ENCODE results near the gene FBXL17. TPM values are rescaled to one million over a fixed set of nuclear protein-coding genes. Genes with fewer than 3 reads are reported as not detected.

Gene FBXL17
- total and polyA plus RNA-seq, 9 of the 15 experiments (the other 6 are each of a cell fraction or from before 2014, with no cell fraction given), result 0.32 to 5.4 (median 1.8) TPM

DNA sequence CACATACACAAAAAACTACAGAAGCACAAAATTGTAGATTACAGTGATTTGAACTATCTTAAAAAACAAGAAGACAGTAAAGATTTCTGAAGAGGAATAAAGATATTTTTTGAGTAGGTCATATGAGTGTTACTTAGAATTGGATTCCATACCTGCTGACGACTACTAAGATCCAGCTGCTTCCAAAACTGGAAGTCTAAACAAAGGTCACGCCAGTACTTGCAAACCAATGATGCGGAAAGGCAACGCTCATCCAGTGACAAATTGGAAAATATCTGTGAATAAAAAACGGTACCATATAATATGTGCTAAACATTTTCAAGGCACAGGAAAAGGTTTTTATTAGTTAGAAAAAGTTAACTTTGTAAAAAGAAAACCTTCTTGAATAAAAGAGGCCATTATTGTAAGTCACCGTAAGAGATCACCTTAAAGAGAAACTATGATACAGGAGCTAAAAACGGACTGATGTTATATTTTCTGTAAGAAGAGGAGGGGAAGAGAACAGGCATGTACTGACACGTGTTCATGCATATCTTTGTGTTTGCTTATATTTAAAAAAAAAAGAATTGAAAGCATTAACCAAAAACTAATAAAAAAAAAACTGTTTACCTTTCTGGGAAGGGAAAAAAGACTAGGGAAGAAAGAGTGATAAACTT is 14.1 kb downstream of the FBXL17 start:
- WGBS (ENCODE audit: insufficient coverage, low coverage, missing lambda C conversion rate), result 44% methylated on average over 8 of the region's 8 CpGs
- H3K4me1 ChIP-seq (replicated peaks in 1 of 2; ENCODE audit: control insufficient read depth in 2 of 2, insufficient read depth in 2 of 2, low read length in 2 of 2), result no peaks in the 10 kb centered on the region
- no TSS peak for BruUV-seq (replicated peaks)
- no peaks in the 10 kb centered on the region for H3K36me3 ChIP-seq (ENCODE audit: control insufficient read depth, insufficient read depth, low read length)
- 0 out of 2 replicates have a peak, but pooled peaks cover 6% of the 10 kb centered on the region for H3K9me3 ChIP-seq (replicated peaks; ENCODE audit: control insufficient read depth, insufficient read depth, low read depth, low read length)
- H4K20me1 ChIP-seq (replicated peaks; ENCODE audit: control insufficient read depth, insufficient read depth, low read length), result no peaks in the 10 kb centered on the region
- ChIA-PET CTCF (ENCODE audit: low intra/inter-chr PET ratio) (no interaction called here), POLR2A (interaction anchor here (1.5 kb wide), 1 partner anchor 10 kb away, joined by 4 read pairs; no protein-coding TSS in a partner anchor)
- no peak overlapping the region for H2AFZ ChIP-seq (ENCODE audit: low read depth, low read length)
- no peak for FAIRE-seq
- H3K79me2 ChIP-seq (ENCODE audit: control insufficient read depth, insufficient read depth, low read length), result no peaks in the 10 kb centered on the region
- DNase-seq (ENCODE audit: extremely low read depth in 1 of 4, low spot score in 3 of 4), result no peak
- intact Hi-C loops (cut with micrococcal nuclease) (no loop called here), in situ Hi-C loops (cut with MboI) (no loop called here)
- H3K4me3 ChIP-seq, result no peak overlapping the region
- no peaks in the 10 kb centered on the region for H3K9me1 ChIP-seq (ENCODE audit: control insufficient read depth, insufficient read depth, low read length)
- no peak overlapping the region for H3K27ac ChIP-seq (ENCODE audit: extremely low read depth, low read depth, low read length)
- no peak overlapping the region for H3K4me2 ChIP-seq (ENCODE audit: insufficient read depth, low read length)
- no peak for ATAC-seq
- H3K9ac ChIP-seq (ENCODE audit: insufficient read depth in 1 of 2, low read depth in 2 of 2, low read length in 2 of 2), result no peak overlapping the region
- no peaks in the 10 kb centered on the region for H3K27me3 ChIP-seq (ENCODE audit: control insufficient read depth in 2 of 2, insufficient read depth in 2 of 2, low read length in 2 of 2)
- TF ChIP-seq ZNF589 (CRISPR knock-in tag; IDR thresholded peaks at IDR 0.05; ENCODE audit: low read depth) (no peak), CHD1 (IDR thresholded peaks at IDR 0.05; ENCODE audit: low read length) (no peak), ZFP36 (IDR thresholded peaks at IDR 0.05; ENCODE audit: low read depth, low read length, partially characterized antibody) (no peak), XRCC5 (IDR thresholded peaks at IDR 0.05; ENCODE audit: low read depth, low read length) (no peak), CEBPB (tag; IDR thresholded peaks at IDR 0.05) (no peak), TBL1XR1 (IDR thresholded peaks at IDR 0.05; ENCODE audit: low read length in 2 of 2) (no peak), HNRNPL (IDR thresholded peaks at IDR 0.05; ENCODE audit: low read depth, low read length) (no peak), RBFOX2 (IDR thresholded peaks at IDR 0.05; ENCODE audit: low read depth, low read length) (no peak), GTF2A2 (tag; IDR thresholded peaks at IDR 0.05) (no peak), ZFP1 (CRISPR knock-in tag; IDR thresholded peaks at IDR 0.05) (no peak), ZKSCAN1 (IDR thresholded peaks at IDR 0.05; ENCODE audit: low read depth, low read length) (no peak), MYBL2 (IDR thresholded peaks at IDR 0.05; ENCODE audit: low read depth) (no peak), MYBL2 (CRISPR knock-in tag; IDR thresholded peaks at IDR 0.05; ENCODE audit: borderline replicate concordance) (no peak)
- TF ChIP-seq, protein P1, sequence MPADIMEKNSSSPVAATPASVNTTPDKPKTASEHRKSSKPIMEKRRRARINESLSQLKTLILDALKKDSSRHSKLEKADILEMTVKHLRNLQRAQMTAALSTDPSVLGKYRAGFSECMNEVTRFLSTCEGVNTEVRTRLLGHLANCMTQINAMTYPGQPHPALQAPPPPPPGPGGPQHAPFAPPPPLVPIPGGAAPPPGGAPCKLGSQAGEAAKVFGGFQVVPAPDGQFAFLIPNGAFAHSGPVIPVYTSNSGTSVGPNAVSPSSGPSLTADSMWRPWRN (IDR thresholded peaks at IDR 0.05; ENCODE audit: low read depth), result no peak
- TF ChIP-seq, protein P2, sequence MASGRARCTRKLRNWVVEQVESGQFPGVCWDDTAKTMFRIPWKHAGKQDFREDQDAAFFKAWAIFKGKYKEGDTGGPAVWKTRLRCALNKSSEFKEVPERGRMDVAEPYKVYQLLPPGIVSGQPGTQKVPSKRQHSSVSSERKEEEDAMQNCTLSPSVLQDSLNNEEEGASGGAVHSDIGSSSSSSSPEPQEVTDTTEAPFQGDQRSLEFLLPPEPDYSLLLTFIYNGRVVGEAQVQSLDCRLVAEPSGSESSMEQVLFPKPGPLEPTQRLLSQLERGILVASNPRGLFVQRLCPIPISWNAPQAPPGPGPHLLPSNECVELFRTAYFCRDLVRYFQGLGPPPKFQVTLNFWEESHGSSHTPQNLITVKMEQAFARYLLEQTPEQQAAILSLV (tag; IDR thresholded peaks at IDR 0.05), result no peak
- TF ChIP-seq, protein P3, sequence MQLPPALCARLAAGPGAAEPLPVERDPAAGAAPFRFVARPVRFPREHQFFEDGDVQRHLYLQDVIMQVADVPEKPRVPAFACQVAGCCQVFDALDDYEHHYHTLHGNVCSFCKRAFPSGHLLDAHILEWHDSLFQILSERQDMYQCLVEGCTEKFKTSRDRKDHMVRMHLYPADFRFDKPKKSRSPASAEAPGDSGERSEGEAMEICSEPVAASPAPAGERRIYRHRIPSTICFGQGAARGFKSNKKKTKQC (CRISPR knock-in tag; IDR thresholded peaks at IDR 0.05), result no peak
- TF ChIP-seq, protein P4, sequence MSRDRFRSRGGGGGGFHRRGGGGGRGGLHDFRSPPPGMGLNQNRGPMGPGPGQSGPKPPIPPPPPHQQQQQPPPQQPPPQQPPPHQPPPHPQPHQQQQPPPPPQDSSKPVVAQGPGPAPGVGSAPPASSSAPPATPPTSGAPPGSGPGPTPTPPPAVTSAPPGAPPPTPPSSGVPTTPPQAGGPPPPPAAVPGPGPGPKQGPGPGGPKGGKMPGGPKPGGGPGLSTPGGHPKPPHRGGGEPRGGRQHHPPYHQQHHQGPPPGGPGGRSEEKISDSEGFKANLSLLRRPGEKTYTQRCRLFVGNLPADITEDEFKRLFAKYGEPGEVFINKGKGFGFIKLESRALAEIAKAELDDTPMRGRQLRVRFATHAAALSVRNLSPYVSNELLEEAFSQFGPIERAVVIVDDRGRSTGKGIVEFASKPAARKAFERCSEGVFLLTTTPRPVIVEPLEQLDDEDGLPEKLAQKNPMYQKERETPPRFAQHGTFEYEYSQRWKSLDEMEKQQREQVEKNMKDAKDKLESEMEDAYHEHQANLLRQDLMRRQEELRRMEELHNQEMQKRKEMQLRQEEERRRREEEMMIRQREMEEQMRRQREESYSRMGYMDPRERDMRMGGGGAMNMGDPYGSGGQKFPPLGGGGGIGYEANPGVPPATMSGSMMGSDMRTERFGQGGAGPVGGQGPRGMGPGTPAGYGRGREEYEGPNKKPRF (IDR thresholded peaks at IDR 0.05; ENCODE audit: low read depth, low read length), result no peak

All from K562 (cell line).